Left kidney (tissue), 2 donors: ENCODE data around the gene TCF15. TPM values are rescaled to one million over a fixed set of nuclear protein-coding genes. Genes with fewer than 3 reads are reported as not detected.

Experiments
- DNase-seq: peaks from one replicate; pipeline ENCODE4 v3.0.0-alpha.2; 2013
- polyA plus RNA-seq: library from polyadenylated mRNA; unstranded; fragments of 120-200 nt; gene quantifications from one replicate; pipeline ENCODE4 v1.2.1, GENCODE V29; 2013; ENCODE audit not compliant: insufficient read length

TCF15 gene
- polyA plus RNA-seq, 1 donor: 0.90 TPM

GRCh38 chr20:611843-612185, 1.7 kb upstream of the TCF15 start:
- DNase-seq: peak; percentile 70

GRCh38 chr20:611047-611842, 1.1 kb upstream of the TCF15 start:
- no peak for DNase-seq

- no peak for DNase-seq
These were observed 641 bp downstream of the TCF15 start for GRCh38 chr20:609371-609964.

- no peak for DNase-seq
These were observed 1.1 kb downstream of the TCF15 start for GRCh38 chr20:608970-609369.

GRCh38 chr20:607476-607875, 2.6 kb downstream of the TCF15 start:
- DNase-seq: no peak

GRCh38 chr20:605237-605636, 4.9 kb downstream of the TCF15 start:
- DNase-seq: no peak

- DNase-seq: no peak
These were observed 6.9 kb downstream of the TCF15 start for GRCh38 chr20:603116-603640.

GRCh38 chr20:602111-602970, 7.8 kb downstream of the TCF15 start:
- no peak for DNase-seq

- no peak for DNase-seq
These were observed 9.4 kb downstream of the TCF15 start for GRCh38 chr20:600736-601135.

GRCh38 chr20:600141-600540, 10.0 kb downstream of the TCF15 start:
- no peak for DNase-seq

- no peak for DNase-seq
These were observed 11.8 kb downstream of the TCF15 start for GRCh38 chr20:598133-598850.

GRCh38 chr20:597560-597959, 12.5 kb downstream of the TCF15 start:
- no peak for DNase-seq

GRCh38 chr20:595330-596308, 14.5 kb downstream of the TCF15 start:
- peak; percentile 59 for DNase-seq

- no peak for DNase-seq
These were observed 17.6 kb downstream of the TCF15 start for GRCh38 chr20:592506-592905.

- no peak for DNase-seq
These were observed 18.2 kb downstream of the TCF15 start for GRCh38 chr20:591941-592340.

GRCh38 chr20:588932-589672, 21.0 kb downstream of the TCF15 start:
- no peak for DNase-seq

- DNase-seq: no peak
These were observed 21.6 kb downstream of the TCF15 start for GRCh38 chr20:588476-588875.

- no peak for DNase-seq
These were observed 25.2 kb downstream of the TCF15 start for GRCh38 chr20:584971-585301.

- DNase-seq: no peak
These were observed 25.7 kb downstream of the TCF15 start for GRCh38 chr20:584161-584970.
